ENCODE data around the gene PCSK1.
"Not testable (repeated sequence)": the region's sequence is repeated elsewhere in the genome, so short reads cannot be mapped to it uniquely, and the experiment has no call there.

The PCSK1 gene

DNA sequence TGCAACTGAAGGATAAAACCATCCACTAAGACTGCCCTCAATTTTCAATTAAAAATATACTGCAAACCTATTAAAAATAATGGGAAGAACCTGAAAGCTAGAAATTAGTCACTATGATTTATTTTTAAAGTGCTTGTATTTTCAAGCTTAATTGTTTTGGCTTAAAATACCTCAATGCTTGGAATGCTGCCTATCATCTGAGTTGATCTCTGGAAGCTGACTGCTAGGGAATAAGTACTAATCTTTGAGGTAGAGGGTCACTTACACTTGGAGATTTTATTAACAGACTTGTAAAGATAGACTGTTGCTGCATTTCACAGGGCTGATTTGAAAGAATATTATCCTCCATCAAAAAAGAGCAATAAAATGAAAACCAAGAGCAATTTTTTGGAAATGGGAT is 6.2 kb downstream of the PCSK1 start:
- no peak for DNase-seq (ENCODE audit: low spot score)

DNA sequence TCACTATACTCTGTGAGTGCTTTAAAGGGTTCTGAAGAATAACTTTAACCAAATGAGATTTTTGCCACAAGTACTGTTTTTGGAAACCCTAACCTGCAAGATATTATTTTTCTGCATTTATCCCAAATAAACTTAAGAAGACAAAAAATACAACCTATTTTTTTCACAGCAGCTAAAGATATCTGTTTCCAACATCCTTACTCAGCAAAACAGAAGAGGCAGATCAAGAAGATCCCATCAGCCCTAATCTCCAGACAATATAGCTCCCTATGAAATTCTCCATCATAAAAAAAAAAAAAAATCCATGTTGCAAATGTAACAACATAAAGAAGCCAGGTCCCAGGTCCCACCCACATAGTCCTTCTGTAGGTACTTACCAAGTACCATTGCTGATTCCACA is 7.6 kb downstream of the PCSK1 start:
- no peak for DNase-seq (ENCODE audit: low spot score)

DNA sequence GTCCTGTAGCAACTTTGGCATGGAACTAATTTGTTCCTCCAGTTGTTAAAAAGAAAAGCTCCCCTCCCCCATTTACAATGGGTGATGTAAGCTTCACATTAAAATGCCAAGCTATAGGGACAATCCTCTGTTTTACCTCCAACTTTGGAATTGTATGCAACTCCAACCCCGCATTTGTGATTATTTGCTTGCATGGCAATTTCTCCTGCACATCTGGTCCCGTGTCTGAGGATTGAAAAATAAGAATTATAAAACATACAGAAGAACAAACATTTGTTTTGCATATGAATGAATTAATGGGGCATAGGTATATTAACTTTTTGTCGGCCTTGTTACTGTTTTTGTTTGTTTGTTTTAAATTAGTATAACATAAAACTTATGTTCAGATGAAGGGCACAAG is 17.2 kb downstream of the PCSK1 start:
- DNase-seq (ENCODE audit: low spot score) = no peak

DNA sequence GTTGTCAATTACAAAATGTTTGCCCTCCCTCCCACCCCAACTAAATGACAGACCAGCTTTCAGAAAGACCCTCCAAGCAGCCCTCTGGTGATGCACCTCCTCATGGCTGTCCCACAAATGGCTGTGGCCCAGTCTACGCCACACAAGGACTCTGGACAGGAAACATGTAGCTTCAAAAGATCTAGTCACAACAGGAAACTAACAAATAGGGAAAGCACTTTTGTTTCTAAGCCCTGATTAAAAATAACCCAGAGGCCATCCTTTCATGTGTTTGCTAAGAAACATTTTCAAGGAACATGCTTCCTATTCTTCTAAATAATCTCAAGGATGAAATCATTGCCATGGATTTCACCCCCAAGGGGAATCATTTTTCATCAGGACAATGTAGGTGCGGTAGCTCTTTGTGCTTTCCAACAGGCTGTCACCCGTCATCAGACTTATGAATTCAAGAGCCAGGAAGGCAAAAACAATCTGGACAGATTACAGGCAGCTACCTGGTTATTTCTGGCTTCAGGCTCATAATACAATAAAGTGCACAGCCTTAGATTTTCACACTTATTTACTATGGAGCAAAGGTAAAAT is 20.1 kb downstream of the PCSK1 start:
- DNase-seq (ENCODE audit: low spot score) = no peak

DNA sequence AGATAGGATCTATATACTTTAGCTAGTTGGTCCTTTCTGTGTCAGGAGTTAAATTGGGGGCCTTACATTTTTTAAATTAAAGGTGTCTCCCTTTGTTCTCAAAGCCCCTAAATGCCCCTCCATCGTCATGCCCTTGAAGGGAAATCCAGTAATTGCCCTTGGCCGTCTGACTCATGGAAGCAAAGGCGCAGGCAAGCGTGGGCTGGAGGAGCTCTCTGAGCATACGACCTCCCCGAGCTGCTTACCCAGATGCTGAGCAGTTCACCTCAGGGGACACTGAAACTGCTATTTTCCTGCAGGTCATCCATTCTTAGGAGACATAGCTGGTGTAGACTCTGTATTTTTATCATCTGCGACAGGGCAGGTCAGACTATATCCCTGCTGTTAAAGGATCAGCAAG is 23.0 kb downstream of the PCSK1 start:
- no peak for DNase-seq (ENCODE audit: low spot score)

DNA sequence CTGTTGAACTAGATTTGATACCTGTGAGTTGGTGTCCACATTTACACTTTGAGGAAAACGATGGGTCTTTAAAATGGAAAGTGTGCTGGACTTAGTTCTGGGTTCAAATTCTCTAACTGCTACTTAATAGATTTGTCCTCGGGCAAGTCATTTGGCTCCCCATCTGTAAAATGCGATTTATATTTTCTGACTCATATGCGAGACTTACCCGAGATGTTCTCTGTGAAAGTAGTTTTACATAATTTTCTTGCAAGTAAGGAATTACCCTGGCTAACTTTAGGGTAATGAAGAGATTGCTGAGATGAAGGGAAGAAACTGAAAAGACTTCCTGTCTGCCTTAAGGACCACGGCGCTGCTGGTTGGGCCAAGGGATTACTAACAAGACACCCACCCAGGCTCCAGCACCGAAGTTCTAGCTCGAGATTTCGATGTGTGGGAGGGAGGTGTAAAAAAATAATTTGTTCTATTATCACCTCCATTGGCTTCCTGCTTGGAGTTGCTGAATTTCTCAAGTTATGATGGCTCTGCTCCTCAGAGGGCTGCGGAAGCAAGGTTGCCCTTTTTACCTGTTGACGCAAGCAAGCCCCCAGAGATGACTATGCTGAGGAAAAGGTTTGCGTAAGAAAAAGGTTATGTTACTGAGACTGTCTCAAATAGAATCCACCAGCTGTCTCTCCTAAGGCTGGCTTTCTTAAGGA is 24.1 kb downstream of the PCSK1 start:
- DNase-seq (ENCODE audit: low spot score) = no peak

DNA sequence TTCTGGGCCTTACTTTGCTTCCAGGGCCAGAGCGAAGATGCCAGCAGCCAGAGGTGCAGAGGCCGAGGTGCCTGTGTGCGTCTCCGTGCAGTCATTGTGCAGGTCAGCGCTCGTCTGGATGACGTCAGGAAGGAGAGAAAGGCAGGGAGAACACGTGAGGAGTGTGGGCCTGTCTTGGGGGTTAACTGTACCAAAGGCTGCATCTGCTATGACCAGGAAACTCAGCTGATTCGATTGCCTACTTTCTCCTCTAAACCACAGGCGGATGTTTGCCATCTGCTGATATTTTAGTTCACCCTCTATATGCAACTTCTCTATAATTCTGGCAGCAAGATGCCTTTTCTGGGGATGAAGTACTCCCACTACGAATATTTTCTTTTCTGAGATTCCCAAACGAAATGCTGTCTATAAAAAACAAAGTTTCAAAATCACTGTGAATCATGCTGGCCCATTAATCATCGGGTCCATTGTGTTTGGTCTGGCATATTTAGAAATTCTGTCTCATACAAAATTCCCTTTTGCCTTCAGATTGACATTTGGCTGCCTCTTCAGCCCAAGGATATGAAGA is 24.8 kb downstream of the PCSK1 start:
- DNase-seq (ENCODE audit: low spot score) = no peak

DNA sequence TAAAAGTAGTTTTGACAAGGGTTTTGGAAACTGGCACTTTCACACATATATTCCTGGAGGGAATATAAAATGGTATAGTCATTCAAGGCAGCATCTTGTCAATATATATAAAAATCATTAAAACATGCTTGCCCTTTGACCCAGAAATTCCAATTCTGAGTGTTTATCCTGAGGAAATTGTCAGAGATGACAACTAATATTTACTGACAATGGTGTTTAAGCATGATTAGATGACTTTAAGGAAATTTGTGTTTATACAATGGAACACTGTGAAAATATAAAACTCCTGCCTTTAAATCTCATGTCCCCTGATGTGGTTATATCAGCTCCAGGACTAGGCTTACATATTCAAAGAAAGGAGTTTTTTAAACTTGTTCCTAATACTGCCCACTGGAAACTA is 25.6 kb downstream of the PCSK1 start:
- DNase-seq (ENCODE audit: low spot score) = no peak

DNA sequence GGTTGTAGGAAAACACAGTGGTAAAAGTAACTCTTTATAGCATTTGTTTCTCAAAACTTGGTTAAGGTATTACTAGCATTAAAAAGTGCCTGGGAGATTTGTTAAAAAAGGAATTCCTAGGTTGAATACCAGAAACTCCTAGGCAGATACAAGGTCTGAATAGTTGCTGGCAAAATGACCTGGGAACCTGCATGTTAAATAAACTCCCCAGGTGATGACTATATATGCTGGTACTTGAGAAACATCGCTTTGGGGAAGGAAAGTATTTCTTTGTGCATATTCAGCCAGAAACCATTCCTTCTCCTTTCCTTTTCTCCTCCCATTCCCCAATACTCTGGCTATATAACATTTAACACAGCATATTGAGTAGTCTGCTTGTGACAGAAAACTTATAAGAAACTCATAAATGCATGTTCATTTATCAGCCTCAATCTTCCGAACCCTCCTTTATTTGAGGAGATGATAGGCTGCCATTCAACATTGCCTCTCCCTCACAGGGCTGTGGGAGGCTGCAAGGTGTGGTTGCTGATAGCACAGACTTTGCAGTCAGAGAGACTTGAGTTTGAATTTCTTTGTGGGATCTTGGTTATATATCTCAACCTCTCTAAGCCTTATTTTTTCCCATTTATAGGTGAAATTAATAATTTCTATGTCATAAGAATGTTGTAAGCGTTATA is 28.7 kb downstream of the PCSK1 start:
- DNase-seq (ENCODE audit: low spot score) = no peak

DNA sequence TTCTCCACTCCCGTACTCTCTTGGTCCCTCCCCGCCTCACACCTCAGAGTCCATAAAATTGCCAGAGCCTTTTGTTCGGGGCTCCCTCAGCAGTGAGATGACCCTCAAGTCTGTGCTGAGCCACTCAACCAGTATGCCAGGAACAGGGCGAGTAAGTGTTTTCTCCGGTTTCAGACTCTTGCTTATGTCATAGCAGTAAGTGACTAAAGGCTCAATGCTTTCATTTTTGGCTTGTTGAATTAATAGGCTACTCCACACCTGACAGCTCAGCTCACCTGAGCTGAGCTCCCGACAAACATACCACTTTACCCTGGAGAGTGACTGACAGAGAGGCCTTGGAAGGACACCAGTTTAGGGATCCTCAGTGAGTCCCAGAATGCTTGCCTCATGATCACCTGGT is 30.5 kb downstream of the PCSK1 start:
- no peak for DNase-seq (ENCODE audit: low spot score)

DNA sequence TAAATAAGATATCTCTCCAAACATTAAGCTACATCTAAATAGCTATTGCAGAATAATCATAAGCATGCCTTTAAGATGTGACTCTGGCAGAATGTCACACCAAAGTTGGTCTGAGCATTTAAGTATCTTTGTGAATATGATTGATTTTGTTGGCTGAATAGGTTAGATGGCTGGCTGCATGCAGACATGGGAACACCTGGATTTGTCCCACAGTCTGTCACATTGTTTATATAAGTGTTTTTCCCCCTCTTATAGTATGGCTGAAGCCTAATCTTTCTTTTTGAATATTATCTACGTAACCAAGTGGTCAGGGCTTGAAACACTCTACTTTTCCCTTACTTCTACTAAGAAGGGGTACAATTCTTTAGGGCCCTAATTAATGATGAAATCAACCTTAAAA is 36.2 kb downstream of the PCSK1 start:
- no peak for DNase-seq (ENCODE audit: low spot score)

DNA sequence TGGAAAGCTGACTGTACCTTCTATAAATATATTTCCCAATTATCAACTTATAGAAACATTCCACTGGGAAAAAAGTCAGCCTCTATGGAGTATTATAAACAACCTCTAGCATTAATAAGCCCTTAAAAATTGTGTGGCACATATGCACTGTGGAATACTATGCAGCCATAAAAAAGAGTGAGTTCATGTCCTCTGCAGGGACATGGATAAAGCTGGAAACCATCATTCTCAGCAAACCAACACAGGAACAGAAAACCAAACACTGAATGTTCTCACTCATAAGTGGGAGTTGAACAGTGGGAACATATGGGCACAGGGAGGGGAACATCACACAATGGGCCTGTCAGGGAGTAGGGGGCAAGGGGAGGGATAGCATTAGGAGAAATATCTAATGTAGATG is 37.8 kb downstream of the PCSK1 start:
- not testable (repeated sequence) for DNase-seq (ENCODE audit: low spot score)

DNA sequence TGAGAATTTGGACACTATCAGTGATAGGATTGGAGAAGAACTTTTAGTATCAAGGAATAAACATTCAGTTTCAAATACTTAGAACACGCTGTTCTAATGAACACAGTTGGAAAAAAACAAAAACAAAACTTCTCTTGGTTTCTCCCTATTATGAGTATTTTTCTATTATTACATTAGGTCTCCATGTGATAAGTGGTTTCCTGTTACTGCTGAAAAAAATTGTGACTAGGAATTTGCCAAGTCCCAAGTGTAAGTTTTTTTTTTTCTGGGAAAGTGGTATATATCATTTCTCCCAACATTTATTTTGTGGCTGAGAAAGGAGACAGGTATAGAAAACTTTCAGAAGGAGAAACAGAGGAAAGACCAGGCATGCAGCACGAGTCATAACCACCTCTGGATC is 41.1 kb downstream of the PCSK1 start:
- no peak for DNase-seq (ENCODE audit: low spot score)

DNA sequence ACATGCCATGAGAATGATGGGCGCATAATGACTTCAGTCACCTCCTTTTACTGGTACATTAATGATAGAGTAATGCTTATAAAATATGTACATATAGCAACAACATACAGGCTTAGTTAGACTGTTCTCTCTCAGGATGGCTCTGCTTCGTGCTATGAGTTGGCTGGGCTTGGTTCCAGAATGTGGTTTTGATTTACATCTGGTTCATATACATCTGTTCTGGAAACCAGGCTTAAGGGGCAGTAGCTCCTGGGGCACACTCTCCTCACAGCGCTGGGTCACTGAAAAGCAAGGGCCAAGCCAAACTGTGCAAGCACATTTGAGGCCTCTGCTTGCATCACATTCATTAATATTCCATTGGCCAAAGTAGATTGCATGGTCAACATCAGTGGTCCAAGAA is 44.9 kb downstream of the PCSK1 start:
- DNase-seq (ENCODE audit: low spot score) = no peak

DNA sequence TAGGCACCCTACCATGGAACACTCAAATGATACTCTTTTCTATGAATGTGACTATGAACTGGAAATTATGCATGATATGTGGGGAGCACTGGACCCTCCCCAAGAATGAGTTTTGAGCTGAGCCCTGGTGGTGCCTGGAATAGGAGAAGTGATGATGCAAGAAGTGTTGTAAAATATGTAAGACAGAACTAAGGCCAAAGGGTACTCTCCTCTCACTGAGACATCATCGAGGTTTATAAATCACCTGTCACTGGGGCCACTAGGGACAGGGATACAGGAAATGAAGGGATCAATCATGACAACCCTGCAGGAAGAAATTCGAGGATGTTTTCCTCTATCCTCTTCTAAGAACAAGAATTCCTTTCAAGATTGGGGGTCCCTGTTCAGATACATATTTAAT is 45.4 kb downstream of the PCSK1 start:
- DNase-seq (ENCODE audit: low spot score) = no peak

DNA sequence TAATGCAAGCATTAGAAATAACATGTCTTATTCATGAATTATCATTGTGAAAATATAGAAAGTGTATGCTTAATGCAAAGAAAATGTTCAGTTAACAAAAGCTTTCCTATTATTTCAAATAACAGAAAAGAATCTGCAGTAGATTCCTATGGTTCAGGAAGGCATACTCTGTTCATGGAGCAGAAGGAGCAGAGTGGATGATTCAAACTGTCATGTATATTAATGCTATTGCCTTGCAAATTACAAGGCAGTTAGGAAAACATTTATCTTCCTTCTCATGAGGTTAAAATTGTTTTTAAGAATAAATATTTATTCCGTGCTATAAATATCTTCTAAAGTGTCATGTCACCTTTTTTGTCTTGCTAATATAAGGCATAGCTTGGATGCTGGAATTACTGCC is 47.5 kb downstream of the PCSK1 start:
- DNase-seq (ENCODE audit: low spot score) = no peak

DNA sequence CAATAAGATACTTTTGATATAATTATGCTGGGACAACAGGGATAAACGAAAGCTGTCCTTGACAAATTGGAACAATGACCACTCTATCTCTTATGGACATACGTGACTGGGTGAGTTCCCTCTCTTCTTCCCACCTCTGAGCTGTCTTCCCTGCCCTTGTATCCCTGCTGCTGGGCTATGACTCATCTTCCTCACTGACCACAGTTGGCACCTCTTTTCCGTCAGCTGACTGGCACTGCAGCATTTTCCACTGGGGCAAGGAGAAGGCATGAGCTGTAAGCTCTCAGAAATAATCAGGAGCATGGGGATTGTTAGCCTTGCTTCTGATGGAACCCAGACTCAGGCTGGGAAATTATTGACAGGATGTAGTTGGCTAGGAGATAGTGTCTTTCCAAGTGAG is 48.7 kb downstream of the PCSK1 start:
- DNase-seq (ENCODE audit: low spot score) = no peak

DNA sequence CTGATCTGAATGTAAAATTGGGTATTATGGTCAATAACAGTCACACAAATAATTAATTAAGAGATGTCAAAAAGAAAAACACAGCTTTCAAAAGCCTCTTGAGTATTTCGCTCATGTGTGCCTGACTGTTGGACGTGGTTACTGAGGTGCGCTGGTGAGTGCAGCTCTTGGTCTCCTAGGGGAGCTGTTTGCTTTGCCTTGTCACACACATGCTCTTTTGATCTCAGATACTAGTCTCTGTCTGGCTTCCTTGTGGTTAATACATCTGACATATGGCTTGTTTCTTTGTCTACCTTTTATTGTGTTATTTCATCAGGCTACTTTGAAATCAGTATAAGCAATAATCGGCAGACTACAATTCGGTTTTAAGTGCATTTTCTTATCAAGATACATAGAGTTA is 51.5 kb downstream of the PCSK1 start:
- peak; percentile 8 for DNase-seq (ENCODE audit: low spot score)

DNA sequence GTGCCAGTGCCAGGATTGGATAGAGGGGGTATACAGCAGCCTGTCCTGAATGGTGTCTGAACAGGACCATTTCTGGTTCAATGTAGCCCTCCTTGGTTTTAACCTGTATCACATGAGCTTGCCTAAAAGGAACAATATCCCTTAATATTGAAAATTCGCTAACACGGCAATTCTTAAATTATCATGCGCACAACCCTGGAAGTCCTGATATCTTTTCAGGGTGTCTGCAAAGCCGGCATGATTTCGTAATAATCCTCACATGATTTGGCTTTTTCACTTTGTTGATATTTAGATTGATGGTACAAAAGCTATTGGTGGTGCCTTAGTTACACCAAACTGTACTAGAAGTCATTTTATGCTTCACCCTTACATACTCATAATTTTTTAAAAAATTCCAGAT is 53.2 kb downstream of the PCSK1 start:
- DNase-seq (ENCODE audit: low spot score) = no peak

DNA sequence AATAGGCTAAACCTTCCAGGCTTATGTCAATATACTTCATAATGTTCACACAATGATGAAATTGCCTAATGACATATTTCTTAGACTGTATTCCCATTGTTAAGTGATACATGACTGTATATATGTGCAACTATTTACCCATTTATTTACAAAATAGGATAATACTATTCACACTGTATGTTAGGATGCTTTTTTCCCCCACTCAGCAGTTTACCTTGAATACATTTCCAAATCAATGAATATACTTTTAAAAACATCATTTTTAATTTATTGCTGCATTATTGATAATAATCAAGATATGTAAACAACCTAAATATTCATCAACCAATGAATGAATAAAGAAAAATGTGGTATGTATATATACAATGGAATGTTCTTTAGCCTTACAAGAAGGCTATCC is 55.5 kb downstream of the PCSK1 start:
- DNase-seq (ENCODE audit: low spot score) = no peak

DNA sequence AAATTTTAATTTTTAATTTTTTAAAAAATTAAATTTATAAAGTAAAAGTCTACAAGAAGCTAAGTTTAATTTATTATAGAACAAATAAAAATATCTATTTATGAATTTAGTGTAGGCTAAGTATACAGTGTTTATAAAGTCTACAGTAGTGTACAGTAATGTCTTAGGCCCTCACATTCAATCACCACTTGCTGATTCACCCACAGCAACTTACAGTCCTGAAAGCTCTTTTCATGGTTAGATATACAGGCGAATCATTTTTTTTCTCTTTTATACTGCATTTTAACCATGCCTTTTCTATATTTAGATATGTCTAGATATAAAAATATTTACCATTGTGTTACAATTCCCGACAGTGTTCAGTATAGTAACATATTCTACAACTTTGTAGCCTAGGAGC is 55.9 kb downstream of the PCSK1 start:
- no peak for DNase-seq (ENCODE audit: low spot score)

DNA sequence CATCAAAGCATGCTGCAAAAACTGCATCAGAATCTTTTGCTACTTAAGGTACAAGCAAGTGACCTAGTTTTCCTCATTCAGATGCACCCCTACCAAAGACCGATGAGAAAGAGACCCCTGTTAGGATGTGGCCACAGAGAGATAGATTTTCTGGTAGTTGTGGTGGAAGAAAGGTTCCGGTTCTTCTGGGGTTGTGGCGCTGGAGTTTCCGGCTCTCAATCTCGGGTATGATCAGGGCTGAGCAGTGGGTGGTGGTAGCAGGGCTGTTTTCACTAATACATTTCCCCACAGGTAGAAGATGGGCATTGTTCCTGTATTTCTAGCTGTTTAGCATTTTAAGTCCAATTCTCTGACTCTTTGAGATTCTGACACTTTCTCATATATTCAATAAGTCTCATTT is 58.4 kb downstream of the PCSK1 start:
- DNase-seq (ENCODE audit: low spot score) = peak; percentile 11

DNA sequence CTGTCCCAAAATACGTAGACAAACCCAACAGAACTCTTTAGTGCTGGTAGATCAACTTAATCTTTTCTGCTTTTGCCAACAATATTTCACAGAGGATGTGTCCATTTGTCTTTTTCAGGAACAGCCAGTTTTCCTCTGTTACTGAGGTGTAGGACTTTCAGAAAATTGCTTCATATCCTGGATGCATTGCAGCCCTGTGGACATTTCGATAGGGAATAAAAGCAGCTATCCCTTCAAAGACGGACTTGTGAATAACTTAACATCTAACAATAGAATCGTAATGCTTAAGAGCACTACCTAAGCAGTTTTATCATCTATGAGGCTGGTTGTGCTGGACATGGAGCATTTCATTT is 59.7 kb downstream of the PCSK1 start:
- no peak for DNase-seq (ENCODE audit: low spot score)

All from CD4-positive, alpha-beta T cell treated with Interleukin-2 at 100 ng/mL for 4 hours (primary cell).